Upper lobe of left lung (tissue), 4 donors: ENCODE measurements around the gene ERO1A.

ENCODE experiments used
- EP300 ChIP-seq, 4 donors: sonication (generic); formaldehyde crosslinking; IDR thresholded peaks; one replicate each; pipeline ENCODE4 v1.5.1; 2017; ENCODE audit warnings: antibody characterized with exemption in 4 of 4, control low read depth in 2 of 4
- POLR2A ChIP-seq, 4 donors: fragments of 450-650 bp; IDR thresholded peaks; one replicate each; pipeline ENCODE4 v1.5.1; 2016 to 2017; ENCODE audit warnings: antibody characterized with exemption in 4 of 4, mild to moderate bottlenecking in 2 of 4
- POLR2AphosphoS5 ChIP-seq, 2 donors: sonication (generic); formaldehyde crosslinking; IDR thresholded peaks; one replicate each; pipeline ENCODE4 v1.5.1; 2017; ENCODE audit warnings: antibody characterized with exemption in 2 of 2
- TF ChIP-seq, protein P1 (sequence below), 6 experiments: fragments of 450-650 bp in 4 of 6; fragments of 200-600 bp in 2 of 6; sonication (generic) in 2 of 6; IDR thresholded peaks; one replicate each; pipeline ENCODE4 v1.5.1; 2016 to 2019; ENCODE audit warnings: antibody characterized with exemption in 6 of 6

DNA sequence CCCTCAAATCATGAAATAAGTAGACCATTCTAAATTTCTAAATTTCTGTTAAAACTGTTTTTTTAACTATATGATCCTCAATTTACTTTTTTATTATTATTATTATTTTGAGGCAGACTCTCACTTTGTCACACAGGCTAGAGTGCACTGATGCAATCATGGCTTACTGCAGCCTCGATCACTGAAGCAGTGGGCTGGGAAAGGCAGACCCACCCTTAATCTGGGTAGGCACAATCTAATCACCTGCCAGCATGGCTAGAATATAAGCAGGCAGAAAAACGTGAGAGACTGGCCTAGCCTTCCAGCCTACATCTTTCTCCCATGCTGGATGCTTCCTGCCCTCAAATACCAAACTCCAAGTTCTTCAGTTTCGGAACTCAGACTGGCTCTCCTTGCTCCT lies 2.3 kb downstream of the ERO1A start:
- TF ChIP-seq, protein P1, sequence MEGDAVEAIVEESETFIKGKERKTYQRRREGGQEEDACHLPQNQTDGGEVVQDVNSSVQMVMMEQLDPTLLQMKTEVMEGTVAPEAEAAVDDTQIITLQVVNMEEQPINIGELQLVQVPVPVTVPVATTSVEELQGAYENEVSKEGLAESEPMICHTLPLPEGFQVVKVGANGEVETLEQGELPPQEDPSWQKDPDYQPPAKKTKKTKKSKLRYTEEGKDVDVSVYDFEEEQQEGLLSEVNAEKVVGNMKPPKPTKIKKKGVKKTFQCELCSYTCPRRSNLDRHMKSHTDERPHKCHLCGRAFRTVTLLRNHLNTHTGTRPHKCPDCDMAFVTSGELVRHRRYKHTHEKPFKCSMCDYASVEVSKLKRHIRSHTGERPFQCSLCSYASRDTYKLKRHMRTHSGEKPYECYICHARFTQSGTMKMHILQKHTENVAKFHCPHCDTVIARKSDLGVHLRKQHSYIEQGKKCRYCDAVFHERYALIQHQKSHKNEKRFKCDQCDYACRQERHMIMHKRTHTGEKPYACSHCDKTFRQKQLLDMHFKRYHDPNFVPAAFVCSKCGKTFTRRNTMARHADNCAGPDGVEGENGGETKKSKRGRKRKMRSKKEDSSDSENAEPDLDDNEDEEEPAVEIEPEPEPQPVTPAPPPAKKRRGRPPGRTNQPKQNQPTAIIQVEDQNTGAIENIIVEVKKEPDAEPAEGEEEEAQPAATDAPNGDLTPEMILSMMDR (IDR thresholded peaks at IDR 0.05), result no peak
- TF ChIP-seq EP300 (IDR thresholded peaks at IDR 0.05) (no peak), POLR2A (IDR thresholded peaks at IDR 0.05) (no peak), POLR2AphosphoS5 (IDR thresholded peaks at IDR 0.05) (no peak)
